DOHH2 (cell line): ENCODE results near the gene NMS.

ENCODE experiments used
- H3F3A ChIP-seq: fragments of 200-600 bp; sonication (generic), shearing (Covaris generic); 2 replicates; pipeline ENCODE4 v1.6.0; 2016; ENCODE audit warnings: antibody characterized with exemption, mild to moderate bottlenecking; ENCODE audit not compliant: control insufficient read depth, insufficient read depth
- H3K27ac ChIP-seq: fragments of 200-600 bp; sonication (generic); 2 replicates; pipeline ENCODE4 v1.5.1; 2014; ENCODE audit warnings: low read depth, mild to moderate bottlenecking, low read length, moderate library complexity
- H3K27me3 ChIP-seq: fragments of 200-600 bp; sonication (generic); 2 replicates; pipeline ENCODE4 v1.6.1; 2014; ENCODE audit warnings: mild to moderate bottlenecking, low read length, mixed read lengths; ENCODE audit not compliant: control insufficient read depth
- H3K36me3 ChIP-seq: fragments of 200-600 bp; sonication (generic); 2 replicates; pipeline ENCODE4 v1.6.1; 2014; ENCODE audit warnings: mild to moderate bottlenecking, low read length, moderate library complexity, mixed read lengths; ENCODE audit not compliant: control insufficient read depth
- H3K4me1 ChIP-seq: fragments of 200-600 bp; sonication (generic); 2 replicates; pipeline ENCODE4 v1.6.1; 2014; ENCODE audit warnings: mild to moderate bottlenecking, low read length, mixed read lengths; ENCODE audit not compliant: control insufficient read depth
- H3K4me2 ChIP-seq: fragments of 200-600 bp; sonication (generic); 2 replicates; pipeline ENCODE4 v1.6.0; 2014; ENCODE audit warnings: mild to moderate bottlenecking, low read length, moderate library complexity
- H3K4me3 ChIP-seq: fragments of 200-600 bp; sonication (generic); 2 replicates; pipeline ENCODE4 v1.5.1; 2014; ENCODE audit warnings: mild to moderate bottlenecking, low read length, mixed read lengths
- H3K79me2 ChIP-seq: fragments of 200-600 bp; sonication (generic); 2 replicates; pipeline ENCODE4 v1.6.1; 2014; ENCODE audit warnings: mild to moderate bottlenecking, low read length, mixed read lengths; ENCODE audit not compliant: control insufficient read depth
- H3K9me2 ChIP-seq: fragments of 200-600 bp; sonication (generic); replicated peaks from 2 replicates; pipeline ENCODE4 v1.6.1; 2014; ENCODE audit warnings: mild to moderate bottlenecking, low read length, mixed read lengths; ENCODE audit not compliant: control insufficient read depth
- H3K9me3 ChIP-seq: fragments of 200-600 bp; sonication (generic); 2 replicates; pipeline ENCODE4 v1.6.1; 2014; ENCODE audit warnings: antibody characterized with exemption, low read length, mixed read lengths; ENCODE audit not compliant: control insufficient read depth, insufficient read depth
- H4K20me1 ChIP-seq: fragments of 200-600 bp; sonication (generic); 2 replicates; pipeline ENCODE4 v1.6.0; 2014; ENCODE audit warnings: low read depth, mild to moderate bottlenecking, antibody characterized with exemption, low read length, moderate library complexity; ENCODE audit not compliant: control insufficient read depth, insufficient read depth
- CTCF ChIP-seq: fragments of 200-600 bp; sonication (generic); IDR thresholded peaks from one replicate; pipeline ENCODE4 v1.5.1; 2014; ENCODE audit warnings: antibody characterized with exemption, mild to moderate bottlenecking, low read depth, low read length; ENCODE audit not compliant: poor library complexity, severe bottlenecking
- EZH2phosphoT487 ChIP-seq: fragments of 200-600 bp; sonication (generic); IDR thresholded peaks from 2 replicates; pipeline ENCODE4 v1.6.1; 2017; ENCODE audit warnings: borderline replicate concordance, mild to moderate bottlenecking, antibody characterized with exemption, low read length, moderate library complexity, mixed read lengths

NMS gene

DNA sequence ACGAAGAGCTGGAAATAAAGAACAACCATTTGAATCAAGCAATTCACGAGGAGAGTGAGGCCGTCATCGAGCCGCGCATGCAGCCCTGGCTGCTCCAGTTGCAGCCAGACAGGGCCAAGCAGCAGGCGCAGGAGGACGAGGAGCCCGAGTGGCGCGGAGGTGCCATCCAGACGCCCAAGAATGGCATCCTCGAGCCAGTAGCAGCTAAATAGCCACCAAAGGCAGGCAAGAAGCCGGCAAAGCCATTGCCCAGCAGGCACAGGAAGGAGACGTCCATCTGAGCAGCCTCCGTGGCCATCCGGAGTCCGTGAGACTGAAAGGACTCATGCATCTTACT is 43.9 kb upstream of the NMS start:
- H3K36me3 ChIP-seq = no peaks in the 10 kb centered on the region
- no peak overlapping the region for H3K4me2 ChIP-seq
- H4K20me1 ChIP-seq = no peaks in the 10 kb centered on the region
- H3F3A ChIP-seq = no peaks in the 10 kb centered on the region
- H3K9me3 ChIP-seq = peaks cover 7% of the 10 kb centered on the region
- no peaks in the 10 kb centered on the region for H3K9me2 ChIP-seq
- no peak overlapping the region for H3K27ac ChIP-seq
- H3K4me3 ChIP-seq = no peak overlapping the region
- H3K79me2 ChIP-seq = no peaks in the 10 kb centered on the region
- TF ChIP-seq EZH2phosphoT487 (no peak), CTCF (no peak)
- H3K27me3 ChIP-seq = peaks cover 5% of the 10 kb centered on the region
- no peaks in the 10 kb centered on the region; the same call in 1 of the 2 replicates for H3K4me1 ChIP-seq

DNA sequence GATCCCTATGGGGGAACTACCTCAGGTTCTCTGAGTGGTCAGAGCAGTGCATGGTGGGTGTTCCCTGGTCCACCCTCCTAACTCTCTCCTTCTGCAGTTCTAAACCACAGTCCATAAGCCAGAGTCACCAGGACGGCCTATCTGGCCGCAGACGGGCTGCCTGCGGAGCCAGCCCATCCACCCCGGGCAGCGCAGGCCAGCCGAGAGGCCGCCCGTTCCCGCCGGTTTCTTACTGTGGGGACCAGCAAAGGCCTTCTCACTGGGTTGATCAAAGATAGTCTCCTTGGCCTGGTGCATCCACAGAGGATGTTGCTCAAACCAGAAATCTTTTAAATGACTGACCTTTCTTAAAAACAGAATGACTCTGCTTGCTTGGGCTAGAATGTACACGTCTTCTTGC is 43.2 kb upstream of the NMS start:
- Histone ChIP-seq H3K4me2 (peak overlapping the region; percentile 19; the same call in 1 of the 2 replicates), H3K4me3 (no peak overlapping the region), H3K4me1 (no peaks in the 10 kb centered on the region; the same call in 1 of the 2 replicates), H3K27ac (no peak overlapping the region), H4K20me1 (no peaks in the 10 kb centered on the region), H3K79me2 (no peaks in the 10 kb centered on the region), H3K36me3 (no peaks in the 10 kb centered on the region), H3K9me2 (no peaks in the 10 kb centered on the region), H3F3A (no peaks in the 10 kb centered on the region), H3K27me3 (peaks cover 5% of the 10 kb centered on the region), H3K9me3 (peaks cover 7% of the 10 kb centered on the region)
- no peak for TF ChIP-seq CTCF
- no peak for TF ChIP-seq EZH2phosphoT487

- Histone ChIP-seq H3K27me3 (peaks cover 5% of the 10 kb centered on the region), H3K9me3 (peaks cover 7% of the 10 kb centered on the region), H3F3A (no peaks in the 10 kb centered on the region), H3K4me3 (no peak overlapping the region), H3K79me2 (no peaks in the 10 kb centered on the region), H3K36me3 (no peaks in the 10 kb centered on the region), H3K4me2 (peak overlapping the region; percentile 19; the same call in 1 of the 2 replicates), H4K20me1 (no peaks in the 10 kb centered on the region), H3K4me1 (no peaks in the 10 kb centered on the region; the same call in 1 of the 2 replicates), H3K27ac (no peak overlapping the region), H3K9me2 (no peaks in the 10 kb centered on the region)
- TF ChIP-seq EZH2phosphoT487 (no peak), CTCF (peak; percentile 65)
These were observed 42.5 kb upstream of the NMS start for GRCh38 chr2:100427627-100428258.
